ENCODE data around the gene CALML5. TPM values are rescaled to one million over a fixed set of nuclear protein-coding genes. Genes with fewer than 3 reads are reported as not detected.

Gene CALML5
- total and polyA plus RNA-seq, 9 of the 15 experiments (the other 6 are each of a cell fraction or from before 2014, with no cell fraction given), result not detected

GRCh38 chr10:5466451-5467206 lies 32.7 kb downstream of the CALML5 start:
- H3K9me1 ChIP-seq (ENCODE audit: control insufficient read depth, insufficient read depth, low read length), result no peaks in the 10 kb centered on the region
- H2AFZ ChIP-seq (ENCODE audit: low read depth, low read length), result no peak overlapping the region; the same call in 1 of the 2 replicates
- peak overlapping the region; percentile 24 to 83; a peak in 3 of 4 replicates for H3K9ac ChIP-seq (ENCODE audit: insufficient read depth in 1 of 2, low read depth in 2 of 2, low read length in 2 of 2)
- H3K4me1 ChIP-seq (replicated peaks in 1 of 2; ENCODE audit: control insufficient read depth in 2 of 2, insufficient read depth in 2 of 2, low read length in 2 of 2), result peaks cover 53 to 66% of the 10 kb centered on the region in 2 experiments
- peak overlapping the region; percentile 63 for H3K27ac ChIP-seq (ENCODE audit: extremely low read depth, low read depth, low read length)
- H3K4me2 ChIP-seq (ENCODE audit: insufficient read depth, low read length), result peak overlapping the region; percentile 63
- H3K9me3 ChIP-seq (replicated peaks; ENCODE audit: control insufficient read depth, insufficient read depth, low read depth, low read length), result peaks cover 7% of the 10 kb centered on the region
- H3K36me3 ChIP-seq (ENCODE audit: control insufficient read depth, insufficient read depth, low read length), result peaks cover 44% of the 10 kb centered on the region; the same call in 2 of the 3 replicates
- no peaks in the 10 kb centered on the region for H3K27me3 ChIP-seq (ENCODE audit: control insufficient read depth in 2 of 2, insufficient read depth in 2 of 2, low read length in 2 of 2)
- FAIRE-seq (no peak), DNase-seq (ENCODE audit: extremely low read depth in 1 of 4, low spot score in 3 of 4) (peak; percentile 62 to 76 (median 72)), ATAC-seq (peak; percentile 77)
- WGBS (ENCODE audit: insufficient coverage, low coverage, missing lambda C conversion rate), result 24% methylated on average over 17 of the region's 18 CpGs
- POLR2A ChIA-PET, result interaction anchor here (0.5 to 5.4 kb wide), 6 partner anchors 10 to 423 kb away, joined by 3 to 30 read pairs (median 4); partner anchors contain the start of genes ANKRD16 and FBH1
- CTCF ChIA-PET (ENCODE audit: low intra/inter-chr PET ratio), result no interaction called here
- intact Hi-C loops (cut with micrococcal nuclease), result no loop called here
- no peak overlapping the region for H3K4me3 ChIP-seq
- H4K20me1 ChIP-seq (replicated peaks; ENCODE audit: control insufficient read depth, insufficient read depth, low read length), result no peaks in the 10 kb centered on the region
- H3K79me2 ChIP-seq (ENCODE audit: control insufficient read depth, insufficient read depth, low read length), result peaks cover 99% of the 10 kb centered on the region
- in situ Hi-C loops (cut with MboI), result no loop called here
- no TSS peak for BruUV-seq (replicated peaks)
- TF ChIP-seq CBFA2T3 (IDR thresholded peaks at IDR 0.05) (0 out of 2 replicates have a peak, but pooled peaks have one; percentile 3), NFIC (IDR thresholded peaks at IDR 0.05) (0 out of 2 replicates have a peak, but pooled peaks have one; percentile 49), CBX5 (IDR thresholded peaks at IDR 0.05; ENCODE audit: borderline replicate concordance, low read depth) (no peak), CXXC5 (CRISPR knock-in tag; IDR thresholded peaks at IDR 0.05) (peak; percentile 57; the same call in 1 of the 2 replicates), NBN (IDR thresholded peaks at IDR 0.05; ENCODE audit: low read depth) (peak; percentile 62; the same call in 1 of the 2 replicates), CBX1 (IDR thresholded peaks at IDR 0.05; ENCODE audit: low read depth) (no peak), DPF2 (IDR thresholded peaks at IDR 0.05) (peak; percentile 33; the same call in 1 of the 2 replicates), ARID1B (IDR thresholded peaks at IDR 0.05) (0 out of 2 replicates have a peak, but pooled peaks have one; percentile 31), GTF2A2 (tag; IDR thresholded peaks at IDR 0.05) (no peak), TFAP4 (CRISPR knock-in tag; IDR thresholded peaks at IDR 0.05; ENCODE audit: borderline replicate concordance) (peak; percentile 41; the same call in 1 of the 2 replicates), CEBPG (CRISPR knock-in tag; IDR thresholded peaks at IDR 0.05) (0 out of 2 replicates have a peak, but pooled peaks have one; percentile 25), CEBPG (tag; conservative IDR thresholded peaks at IDR 0.05 in 1 of 2, IDR thresholded peaks at IDR 0.05 in 1 of 2) (no peak), ATF7 (IDR thresholded peaks at IDR 0.05) (peak; percentile 74), MTA2 (IDR thresholded peaks at IDR 0.05; ENCODE audit: low read depth) (no peak), ZNF239 (CRISPR knock-in tag; IDR thresholded peaks at IDR 0.05) (no peak), SUPT5H (IDR thresholded peaks at IDR 0.05) (0 out of 2 replicates have a peak, but pooled peaks have one; percentile 11), ZEB2 (IDR thresholded peaks at IDR 0.05) (peak; percentile 57; the same call in 1 of the 2 replicates), E2F6 (IDR thresholded peaks at IDR 0.05; ENCODE audit: borderline replicate concordance in 1 of 2, extremely low read depth in 1 of 2, insufficient read depth in 1 of 2, insufficient read length in 1 of 2, low read depth in 1 of 2, low read length in 1 of 2, poor library complexity in 1 of 2, severe bottlenecking in 1 of 2) (peak; percentile 7 to 61), JUND (IDR thresholded peaks at IDR 0.05; ENCODE audit: borderline replicate concordance, low read depth, low read length) (peak; percentile 24; the same call in 1 of the 2 replicates), JUND (tag; IDR thresholded peaks at IDR 0.05; ENCODE audit: borderline replicate concordance, low read depth, low read length) (peak; percentile 34; the same call in 1 of the 3 replicates), HNRNPLL (IDR thresholded peaks at IDR 0.05; ENCODE audit: low read depth, low read length, poor library complexity, severe bottlenecking) (peak; percentile 41), KDM4B (IDR thresholded peaks at IDR 0.05; ENCODE audit: borderline replicate concordance in 2 of 2, low read depth in 1 of 2) (no peak)
